ENCODE results near the gene SYT13.

Gene SYT13

GRCh38 chr11:45225961-45226871 lies 59.9 kb downstream of the SYT13 start:
- POLR2A ChIA-PET (ENCODE audit: low non-redundant PET) = no interaction called here
- CTCF ChIA-PET = no interaction called here
- DNase-seq (ENCODE audit: low spot score) = no peak
- H3K27ac ChIP-seq = no peak overlapping the region
- no peak for TF ChIP-seq CTCF (conservative IDR thresholded peaks at IDR 0.05; ENCODE audit: low read depth)

GRCh38 chr11:45225277-45225676 lies 60.9 kb downstream of the SYT13 start:
- no peak overlapping the region for H3K27ac ChIP-seq
- ChIA-PET CTCF (no interaction called here), POLR2A (ENCODE audit: low non-redundant PET) (no interaction called here)
- TF ChIP-seq CTCF (conservative IDR thresholded peaks at IDR 0.05; ENCODE audit: low read depth) = no peak
- DNase-seq (ENCODE audit: low spot score) = no peak

GRCh38 chr11:45224766-45225165 lies 61.4 kb downstream of the SYT13 start:
- DNase-seq (ENCODE audit: low spot score) = no peak
- H3K27ac ChIP-seq = no peak overlapping the region
- CTCF ChIA-PET = interaction anchor here (1.5 kb wide), 1 partner anchor 9 kb away, joined by 7 read pairs; no protein-coding TSS in a partner anchor
- POLR2A ChIA-PET (ENCODE audit: low non-redundant PET) = no interaction called here
- TF ChIP-seq CTCF (conservative IDR thresholded peaks at IDR 0.05; ENCODE audit: low read depth) = no peak

- CTCF ChIA-PET = interaction anchor here (0.7 to 1.5 kb wide), 2 partner anchors 10 to 113 kb away, joined by 3 to 7 read pairs; no protein-coding TSS in a partner anchor
- DNase-seq (ENCODE audit: low spot score) = no peak
- POLR2A ChIA-PET (ENCODE audit: low non-redundant PET) = no interaction called here
- no peak for TF ChIP-seq CTCF (conservative IDR thresholded peaks at IDR 0.05; ENCODE audit: low read depth)
- H3K27ac ChIP-seq = no peak overlapping the region
These were observed 62.6 kb downstream of the SYT13 start for GRCh38 chr11:45223496-45223895.

GRCh38 chr11:45219411-45219810 lies 66.7 kb downstream of the SYT13 start:
- TF ChIP-seq CTCF (conservative IDR thresholded peaks at IDR 0.05; ENCODE audit: low read depth) = no peak
- no peak for DNase-seq (ENCODE audit: low spot score)
- ChIA-PET POLR2A (ENCODE audit: low non-redundant PET) (no interaction called here), CTCF (no interaction called here)
- no peak overlapping the region for H3K27ac ChIP-seq

- ChIA-PET POLR2A (ENCODE audit: low non-redundant PET) (no interaction called here), CTCF (no interaction called here)
- no peak for DNase-seq (ENCODE audit: low spot score)
- no peak for TF ChIP-seq CTCF (conservative IDR thresholded peaks at IDR 0.05; ENCODE audit: low read depth)
- no peak overlapping the region for H3K27ac ChIP-seq
These were observed 67.4 kb downstream of the SYT13 start for GRCh38 chr11:45218705-45219104.
